CD4-positive, alpha-beta T cell treated with Interleukin-6 for 4 hours (primary cell): ENCODE results near the gene KCNMA1.

Experiments used
- DNase-seq: peaks from one replicate; pipeline ENCODE4 v3.0.0-alpha.2; 2020; ENCODE audit warnings: mixed read lengths

KCNMA1 gene

DNA sequence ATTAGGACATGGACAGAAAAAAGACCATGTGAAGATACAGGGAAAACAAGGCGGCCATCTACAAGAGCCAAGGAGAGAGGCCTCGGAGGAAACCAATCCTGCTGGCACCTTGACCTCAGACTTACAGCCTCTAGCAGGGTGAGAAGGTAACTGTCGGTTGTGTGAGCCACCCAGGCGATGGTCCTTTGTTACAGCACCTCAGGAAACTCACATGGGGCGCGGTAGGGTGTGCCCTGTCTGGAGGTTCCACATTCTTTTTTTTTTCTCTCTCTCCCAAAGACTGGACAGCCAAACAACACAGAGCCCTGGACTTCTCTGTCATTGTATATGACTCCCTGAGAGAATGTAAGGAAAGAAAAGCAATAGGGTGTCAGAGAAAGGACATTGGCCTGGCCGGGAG is 163.2 kb downstream of the KCNMA1 start:
- no peak for DNase-seq

DNA sequence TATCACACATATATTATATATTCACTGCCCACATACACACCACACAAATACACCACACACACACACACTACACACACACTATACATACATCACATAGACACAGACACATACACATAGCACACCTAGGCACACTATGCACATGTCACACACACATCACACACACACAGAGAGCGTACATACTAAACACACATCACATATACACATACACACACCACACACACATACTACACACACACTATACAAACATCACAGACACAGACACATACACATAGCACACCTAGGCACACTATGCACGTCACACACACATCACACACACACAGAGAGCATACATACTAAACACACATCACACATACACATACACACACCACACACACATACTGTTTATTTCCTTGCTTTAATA is 165.5 kb downstream of the KCNMA1 start:
- DNase-seq = no peak

DNA sequence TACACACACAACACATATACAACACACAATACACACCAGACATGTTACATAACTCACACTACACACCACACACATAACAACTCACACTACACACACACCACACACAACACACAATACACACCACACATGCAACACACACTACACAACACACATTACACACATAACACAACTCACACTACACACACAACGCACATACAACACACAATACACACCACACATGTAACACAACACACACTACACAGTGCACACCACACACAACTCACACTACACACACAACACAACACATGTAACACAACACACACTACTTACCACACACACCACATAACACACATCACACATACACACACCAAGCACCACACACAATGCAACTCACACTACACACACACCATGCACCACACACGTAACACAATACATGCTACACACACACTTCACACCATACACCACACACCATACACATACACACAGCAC is 166.5 kb downstream of the KCNMA1 start:
- DNase-seq = no peak

DNA sequence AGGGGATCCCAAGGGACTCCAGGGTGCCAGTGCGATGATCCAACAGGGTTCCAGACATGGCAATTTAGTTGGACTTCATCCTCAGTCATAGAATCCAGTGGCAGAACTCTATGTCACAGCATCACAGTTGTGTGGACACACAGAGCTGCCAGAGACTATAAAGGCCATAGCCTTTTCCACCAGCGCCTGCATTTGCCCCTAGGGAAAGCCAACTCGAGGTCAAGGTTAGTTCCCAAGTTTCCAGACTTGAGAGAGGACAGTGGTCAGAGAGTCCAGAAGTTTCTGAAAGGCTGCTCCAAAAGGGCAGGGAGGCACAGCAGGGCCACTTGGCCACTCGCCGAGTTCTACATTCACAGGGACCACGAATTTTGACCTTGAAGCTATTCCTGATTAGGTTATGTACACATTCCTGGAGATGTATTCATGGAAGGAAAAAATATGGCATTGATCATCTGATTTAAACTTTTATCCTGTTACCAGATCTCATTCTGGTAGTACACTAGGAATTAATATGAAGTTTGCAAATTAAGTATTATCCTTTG is 170.1 kb downstream of the KCNMA1 start:
- DNase-seq = no peak

DNA sequence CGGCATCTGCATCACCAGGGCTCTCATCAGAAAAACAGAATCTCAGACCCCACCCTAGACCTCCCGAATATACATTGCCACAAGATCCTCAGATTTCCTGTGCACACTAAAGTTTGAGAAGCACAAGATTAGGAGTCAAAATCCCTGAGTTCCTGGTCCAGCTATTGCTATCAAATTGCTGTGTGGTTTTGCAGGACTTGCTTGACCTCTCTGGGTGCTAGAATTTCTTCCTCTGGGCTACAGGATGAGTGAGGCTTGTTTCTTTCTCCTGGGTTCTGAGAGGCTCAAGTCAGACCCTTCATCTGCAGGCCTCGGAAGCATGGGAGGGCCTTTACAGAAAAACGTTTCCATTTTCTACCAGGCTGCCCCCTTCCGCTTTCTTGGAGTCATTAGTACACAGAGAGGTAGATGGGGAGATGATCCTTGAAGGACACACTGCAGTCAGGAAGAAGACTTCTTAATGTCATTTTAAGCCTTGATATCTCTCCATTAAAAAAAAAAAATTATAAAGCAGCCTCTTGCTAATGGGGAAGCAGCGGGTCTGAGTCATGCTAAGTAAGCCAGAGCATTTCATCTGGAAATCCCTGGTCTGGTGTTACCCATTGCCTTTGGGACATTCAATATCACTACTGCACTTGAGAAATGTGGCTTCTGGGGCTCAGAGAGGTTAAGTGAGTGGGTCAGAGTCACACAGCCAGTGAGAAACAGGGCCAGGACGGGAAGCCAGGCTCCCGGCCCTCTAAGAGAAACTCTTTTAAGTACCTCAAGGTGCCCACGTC is 173.5 kb downstream of the KCNMA1 start:
- DNase-seq = no peak

DNA sequence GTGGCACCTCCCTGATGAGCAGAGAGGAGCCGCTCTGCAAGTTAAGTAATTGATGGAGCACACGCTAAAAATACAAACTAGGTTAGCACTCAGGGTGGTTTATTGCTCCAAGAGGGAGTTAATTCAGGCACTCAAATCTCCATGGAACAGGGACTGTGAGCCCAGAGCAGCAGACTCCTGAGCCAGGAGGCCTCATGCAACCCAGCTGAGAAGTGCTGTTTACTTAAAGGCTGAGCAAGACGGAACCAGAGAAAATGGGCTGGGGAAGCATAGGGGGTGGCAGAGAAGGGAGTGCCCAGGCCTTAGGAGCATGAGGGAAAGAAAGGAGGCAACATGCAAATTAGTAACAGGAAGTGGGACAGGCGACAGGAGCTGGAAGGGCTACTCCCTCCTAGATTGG is 174.1 kb downstream of the KCNMA1 start:
- DNase-seq = no peak

DNA sequence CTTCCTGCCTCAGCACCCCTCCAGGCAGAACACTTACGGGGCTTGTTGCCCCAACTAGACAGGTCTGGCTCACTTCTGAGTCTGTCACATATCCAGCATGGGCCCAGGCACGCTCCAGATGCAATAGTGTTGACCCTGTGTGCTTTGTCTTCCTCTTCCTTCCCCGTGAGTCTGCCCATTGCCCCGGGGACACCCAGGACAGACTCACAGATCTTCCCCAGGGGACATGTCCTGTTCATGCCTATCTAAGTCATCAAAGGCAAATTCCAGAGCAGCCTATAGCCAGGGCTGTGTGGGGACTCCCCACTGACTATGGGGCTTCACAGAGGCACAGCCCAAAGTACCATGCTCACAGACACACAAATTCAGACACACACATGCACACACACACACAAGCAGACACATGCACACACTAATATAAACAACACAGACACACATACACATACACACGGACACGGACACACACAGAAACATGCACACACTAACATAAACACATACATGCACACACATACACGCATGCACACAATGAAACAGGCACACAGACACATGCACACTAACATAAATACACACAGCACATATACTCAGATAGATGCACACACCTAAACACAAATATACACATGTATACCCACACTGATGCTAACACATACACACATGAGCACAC is 175.8 kb downstream of the KCNMA1 start:
- no peak for DNase-seq

DNA sequence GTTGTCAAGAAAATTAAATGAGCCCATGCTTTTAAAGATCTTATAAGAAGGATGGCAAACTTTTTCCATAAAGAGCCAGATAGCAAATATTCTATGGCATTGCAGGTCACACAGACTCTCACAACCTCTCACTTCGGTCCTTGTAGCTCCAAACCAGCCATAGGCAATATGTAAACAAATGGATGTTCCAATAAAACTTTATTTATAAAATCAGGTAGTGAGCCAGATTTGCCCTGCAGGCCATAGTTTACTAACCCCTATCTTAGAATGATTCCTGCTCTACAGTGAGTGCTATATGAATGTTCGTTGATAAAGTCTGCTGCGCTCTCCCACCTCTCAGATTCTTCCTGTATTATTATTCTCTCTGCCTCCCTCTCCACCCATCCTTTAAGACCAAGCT is 177.7 kb downstream of the KCNMA1 start:
- DNase-seq = no peak

DNA sequence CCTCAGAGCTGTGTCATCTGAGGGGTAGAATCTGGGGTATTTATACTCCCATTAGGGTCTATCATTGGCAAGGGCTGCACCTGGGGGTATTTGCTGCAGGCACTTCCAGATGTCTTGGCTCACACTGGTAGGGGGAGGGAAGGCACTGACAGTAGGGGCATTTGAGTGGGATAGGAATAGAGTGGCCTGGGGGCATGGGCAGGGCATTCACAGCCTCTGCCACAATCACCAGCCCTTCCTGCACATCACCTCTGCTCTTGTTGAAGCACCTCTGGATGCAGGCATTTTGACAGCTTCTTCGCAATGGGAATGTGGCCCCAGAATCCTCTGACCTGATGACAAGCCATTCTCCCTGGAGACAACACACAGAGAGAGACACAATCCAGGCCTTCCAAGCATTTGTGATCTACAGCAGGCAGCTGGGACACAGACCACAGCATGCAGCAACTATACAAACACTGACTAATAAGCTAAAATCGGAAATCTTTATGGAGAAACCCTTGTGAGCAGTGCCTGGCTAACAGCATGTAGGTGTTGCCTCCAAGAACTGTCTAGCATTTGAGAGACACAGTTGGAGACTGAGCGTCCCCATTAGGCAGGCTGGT is 178.5 kb downstream of the KCNMA1 start:
- DNase-seq = no peak

DNA sequence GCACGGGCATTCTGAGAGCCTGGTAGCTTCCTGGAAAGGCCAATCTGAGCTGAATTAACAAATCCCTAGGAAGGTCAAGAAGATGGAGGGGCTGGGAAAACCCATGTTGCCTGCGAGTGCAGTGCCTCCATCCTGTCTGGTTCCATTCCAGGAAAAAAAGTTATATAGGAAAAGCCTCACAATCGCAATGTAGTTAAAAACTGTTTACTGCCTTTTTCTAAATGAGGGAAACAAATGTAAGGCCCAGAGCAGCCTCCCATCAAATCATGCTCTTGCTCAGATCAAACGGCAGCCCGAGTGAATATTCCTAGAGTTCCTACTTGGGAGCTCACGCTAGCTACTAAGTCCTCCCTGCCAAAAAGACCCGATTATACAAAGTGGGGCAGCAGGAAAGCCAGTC is 179.9 kb downstream of the KCNMA1 start:
- DNase-seq = no peak

DNA sequence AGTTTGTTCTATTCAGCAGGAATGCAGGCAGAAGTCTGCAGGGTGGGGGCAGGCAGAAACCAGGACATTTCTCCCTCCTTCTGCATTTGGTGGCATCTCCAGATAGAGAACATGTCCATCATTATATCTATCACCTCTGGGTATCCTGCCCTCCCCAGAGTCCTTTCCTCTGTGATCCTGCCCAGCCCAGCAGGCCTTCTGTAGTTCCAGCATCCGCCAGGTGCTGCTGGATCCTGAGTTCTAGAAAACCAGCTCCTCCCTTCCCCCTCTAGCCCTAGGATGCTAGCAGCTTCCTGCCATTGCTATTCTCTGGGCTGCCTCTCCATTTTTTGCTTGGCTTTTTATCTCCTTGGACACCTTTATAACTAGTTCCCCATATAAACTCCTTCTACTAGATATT is 180.3 kb downstream of the KCNMA1 start:
- no peak for DNase-seq

DNA sequence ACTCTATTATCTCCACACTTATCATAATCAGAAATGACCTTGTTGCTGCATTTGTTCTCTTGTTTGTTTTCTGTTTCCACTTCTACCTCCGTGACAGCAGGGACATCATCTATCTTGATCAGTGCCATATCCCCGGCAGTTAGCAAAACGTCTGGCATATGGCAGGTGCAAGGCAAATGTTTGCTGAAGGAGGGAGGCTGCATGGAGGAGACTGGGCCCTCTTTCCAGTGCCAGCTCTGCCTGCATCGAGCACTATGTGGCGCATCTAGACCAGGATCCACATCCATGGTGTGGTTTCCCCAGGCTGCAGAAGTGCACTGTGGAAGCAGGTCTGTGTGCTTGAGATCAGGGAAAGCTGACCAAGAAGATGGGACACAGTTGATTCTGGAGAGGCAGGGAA is 181.2 kb downstream of the KCNMA1 start:
- DNase-seq = no peak

DNA sequence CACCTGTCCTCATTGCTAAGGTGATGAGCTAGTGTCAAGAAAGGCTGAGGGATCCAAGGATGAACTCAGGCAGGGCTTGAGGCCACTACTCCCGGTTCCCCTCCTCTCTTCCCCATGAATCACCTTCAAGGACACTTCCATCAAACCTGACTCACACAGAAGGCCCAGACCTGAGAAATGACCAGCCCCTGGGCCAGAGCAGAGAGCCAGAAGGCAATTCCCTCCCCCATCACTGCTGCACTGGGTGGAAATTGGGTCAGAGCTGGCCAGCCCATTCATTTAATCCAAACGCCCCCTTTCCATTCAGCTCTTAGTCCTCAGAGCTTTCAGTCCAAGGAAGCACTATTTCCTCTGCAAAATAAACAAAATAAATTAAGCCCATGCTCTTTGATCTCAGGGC is 182.0 kb downstream of the KCNMA1 start:
- no peak for DNase-seq

DNA sequence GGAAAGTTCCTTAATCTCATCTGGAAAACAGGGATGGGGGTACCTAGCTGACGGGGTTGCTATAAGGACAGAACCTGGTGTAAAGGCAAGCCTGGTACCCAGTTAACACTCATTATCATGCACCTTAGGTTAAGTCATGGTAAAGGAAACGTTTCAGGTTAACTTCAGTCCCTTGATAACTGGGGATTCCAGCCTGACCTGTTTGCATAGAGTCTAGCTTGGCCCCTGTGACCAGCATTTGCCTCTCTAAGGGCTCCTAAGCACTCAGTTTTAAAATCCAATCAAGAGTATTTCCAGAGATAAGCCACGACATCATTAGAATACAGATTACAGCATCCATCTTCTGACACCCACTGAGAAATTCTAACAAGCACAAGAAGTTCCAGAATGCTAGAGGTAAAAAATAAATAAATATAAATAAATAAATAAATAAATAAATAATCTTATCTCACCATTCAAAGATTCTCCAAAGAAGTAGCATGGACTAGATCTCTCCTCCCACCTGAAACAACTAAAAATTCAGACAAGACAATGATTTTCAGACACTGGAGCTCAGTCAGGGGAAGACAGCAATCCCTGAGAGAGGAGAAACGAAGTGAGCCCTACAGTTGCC is 184.6 kb downstream of the KCNMA1 start:
- DNase-seq = no peak

DNA sequence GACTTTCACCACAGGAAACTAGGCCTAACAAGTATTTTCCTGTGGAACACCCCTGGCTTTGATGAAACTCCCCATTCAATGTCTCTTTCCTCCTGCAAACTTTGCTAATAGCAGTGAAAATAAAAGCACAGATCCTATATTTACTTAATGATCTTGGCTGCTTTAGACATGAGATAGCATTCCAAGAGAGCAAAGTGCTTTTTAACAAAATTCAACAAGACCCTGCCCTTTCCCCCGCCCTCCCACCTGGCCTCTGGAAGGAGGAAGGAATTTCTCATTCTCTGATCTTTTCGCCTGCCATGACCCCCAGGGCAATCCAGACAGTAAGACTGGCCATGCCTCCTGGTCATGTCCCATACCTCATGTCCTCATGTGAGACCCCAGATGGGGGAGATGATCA is 185.7 kb downstream of the KCNMA1 start:
- no peak for DNase-seq

DNA sequence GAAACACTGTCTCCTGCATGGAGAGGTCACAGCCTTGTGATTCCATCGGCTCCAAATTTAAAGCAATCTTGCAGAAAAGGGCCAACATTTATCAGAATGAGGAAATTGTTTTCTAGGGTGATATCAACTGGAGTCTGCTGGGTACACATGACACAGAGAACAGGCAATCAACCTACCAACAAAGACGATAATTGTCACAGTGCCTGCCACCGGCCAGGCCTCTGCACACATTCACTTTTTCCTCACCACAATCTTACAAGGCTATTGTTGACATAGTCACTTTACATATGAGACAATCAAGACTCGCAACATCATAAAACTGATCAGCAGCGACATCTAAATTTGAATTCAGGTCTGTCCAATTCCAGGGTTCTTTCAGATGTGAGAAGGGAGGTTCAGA is 189.4 kb downstream of the KCNMA1 start:
- no peak for DNase-seq

DNA sequence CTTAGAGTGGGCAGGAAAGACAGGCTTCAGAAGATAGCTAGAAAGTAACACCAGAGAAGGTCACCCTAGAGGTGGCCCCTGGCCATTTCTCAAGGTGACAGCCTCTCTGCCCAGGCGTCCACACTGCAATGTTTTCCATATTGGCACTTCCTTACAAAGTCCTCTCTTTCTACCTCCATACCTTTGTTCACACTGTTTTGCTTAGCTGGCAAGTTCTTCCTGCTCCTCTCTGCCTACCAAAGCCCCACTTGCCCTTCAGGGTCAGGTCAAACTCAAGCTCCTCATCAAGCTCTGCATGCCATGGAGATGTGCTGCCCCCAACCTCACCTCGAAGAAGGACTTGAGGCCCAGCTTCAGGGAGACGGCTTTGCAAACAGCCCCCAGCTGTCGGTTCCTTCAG is 190.9 kb downstream of the KCNMA1 start:
- no peak for DNase-seq

DNA sequence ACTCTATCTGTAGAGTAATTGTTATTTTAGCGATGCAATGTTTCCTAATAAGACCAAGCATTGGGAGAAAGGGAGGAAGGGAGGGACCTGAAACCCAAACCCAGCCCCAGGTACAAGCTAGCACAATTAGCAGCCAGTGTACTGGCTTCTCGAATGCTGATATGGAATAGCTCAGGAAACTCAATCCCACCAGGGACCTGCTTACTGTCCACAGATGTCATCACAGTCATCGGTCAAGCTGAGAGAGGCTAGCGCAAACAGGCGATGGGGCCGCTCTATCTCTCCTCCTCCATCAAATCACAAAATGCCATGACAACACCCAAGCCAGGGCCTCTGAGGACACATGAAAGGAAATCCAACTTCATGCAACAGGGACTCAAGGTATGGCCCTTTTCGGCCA is 192.1 kb downstream of the KCNMA1 start:
- no peak for DNase-seq

DNA sequence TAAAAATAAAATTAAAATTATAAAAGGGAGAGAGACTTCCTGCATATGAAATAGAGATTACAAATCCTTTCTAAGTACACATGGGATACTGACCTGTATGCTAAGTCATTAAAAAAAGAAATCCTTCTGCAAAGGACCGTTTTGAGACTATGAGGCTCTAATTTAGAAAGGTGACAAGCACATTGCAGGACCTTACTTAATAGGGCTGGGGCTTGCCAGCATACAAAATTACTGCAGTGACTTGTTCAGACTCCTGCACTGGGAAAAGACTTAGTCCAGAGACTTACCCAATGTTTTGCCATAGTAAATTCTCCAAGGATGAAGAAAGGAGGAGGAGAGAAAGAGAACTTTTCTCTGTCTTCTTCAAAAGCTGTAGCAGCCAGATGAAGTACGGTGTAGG is 193.6 kb downstream of the KCNMA1 start:
- no peak for DNase-seq

DNA sequence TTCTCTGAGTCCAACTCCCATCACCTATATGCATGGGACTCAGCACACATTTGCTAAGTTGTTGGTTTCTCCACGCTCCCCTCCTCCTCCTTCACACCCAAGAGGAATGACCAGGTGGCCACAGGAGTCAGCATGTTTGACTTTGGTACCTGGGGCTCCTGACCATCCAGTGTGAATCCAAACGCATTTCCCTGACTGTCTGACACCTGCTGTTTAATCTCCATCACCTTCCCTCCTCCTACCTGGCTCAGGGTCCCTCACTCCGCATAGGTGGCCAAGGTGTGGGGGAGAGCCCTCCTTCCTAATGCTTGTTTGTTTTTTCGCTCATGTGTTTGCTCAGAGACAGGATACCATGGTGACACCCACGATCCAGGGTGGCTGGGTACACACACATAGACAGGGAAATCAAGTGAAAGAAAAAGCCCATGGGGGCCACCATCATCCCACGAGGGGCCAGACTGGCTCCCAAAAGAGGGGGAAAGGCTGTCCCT is 194.9 kb downstream of the KCNMA1 start:
- no peak for DNase-seq

DNA sequence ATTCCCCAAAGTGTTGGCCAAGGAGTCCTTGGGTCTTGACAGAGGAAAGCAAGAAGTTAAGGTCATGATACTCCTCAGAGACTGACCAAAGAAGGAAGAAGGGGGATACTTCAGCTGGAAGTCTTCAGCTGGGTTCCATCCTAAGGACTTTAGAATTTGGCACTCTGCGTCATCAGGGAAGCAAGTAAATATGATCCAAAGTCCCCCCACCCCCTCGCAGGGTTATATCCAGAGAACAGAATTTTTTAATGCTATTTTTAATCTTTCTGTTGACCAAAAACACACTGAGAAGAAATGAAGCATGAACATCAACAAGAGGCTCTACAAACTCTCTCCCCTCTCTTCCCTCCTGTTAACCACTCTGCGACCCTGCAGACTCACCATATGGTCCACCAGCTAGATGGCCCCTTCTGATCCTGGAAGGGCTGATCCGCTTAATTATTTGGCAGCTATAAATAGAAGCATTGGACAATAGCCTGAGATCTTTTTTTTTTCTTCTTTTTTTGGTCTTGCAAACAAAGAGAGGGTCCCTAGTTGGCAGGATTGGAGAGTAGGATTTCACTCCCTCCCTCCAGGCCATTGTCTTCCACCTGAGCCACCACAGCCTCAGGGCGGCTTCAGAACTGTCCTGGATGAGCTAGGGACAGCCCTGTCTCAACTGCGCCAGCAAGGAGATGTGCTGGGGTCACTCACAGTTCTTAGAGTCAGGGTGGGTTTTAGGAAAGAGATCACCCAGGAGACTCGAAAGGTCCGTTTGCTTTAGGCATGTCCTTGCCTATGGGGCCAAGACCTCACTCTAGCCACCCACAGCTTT is 196.0 kb downstream of the KCNMA1 start:
- DNase-seq = no peak

DNA sequence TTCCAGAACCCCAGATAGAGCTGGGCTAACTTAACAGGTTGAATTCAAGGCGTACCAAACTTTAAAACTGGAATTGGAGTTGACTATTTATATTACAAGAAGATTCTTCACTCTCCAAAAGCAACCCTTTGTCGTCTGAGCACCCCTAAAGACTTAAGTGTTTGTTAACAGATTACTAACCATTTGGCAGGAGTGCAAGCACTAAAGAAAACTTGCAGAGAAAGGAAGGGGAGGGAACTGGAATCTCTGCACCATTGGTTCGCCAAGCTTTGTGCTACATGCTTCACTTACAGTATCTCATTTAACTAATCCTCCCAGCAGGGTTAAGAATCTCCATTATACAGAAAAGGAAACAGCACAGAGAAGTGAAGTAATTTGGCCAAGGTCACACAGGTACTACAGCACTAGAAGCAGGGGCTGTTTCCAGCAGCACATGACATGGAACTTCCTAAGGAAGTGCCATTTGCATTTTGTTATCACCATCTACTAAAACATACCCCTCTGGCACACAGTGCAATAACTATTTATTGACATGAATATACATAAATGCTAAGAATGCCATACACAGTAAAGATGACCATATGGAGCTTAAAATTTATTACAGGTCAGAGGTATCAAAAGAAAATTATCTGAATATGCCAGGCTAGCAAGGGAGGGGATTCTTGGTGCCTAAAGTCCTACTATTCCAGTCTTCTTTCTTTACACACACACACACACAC is 201.2 kb downstream of the KCNMA1 start:
- no peak for DNase-seq
